DOHH2 (cell line): ENCODE results near the gene SHB.

Experiments
- H3F3A ChIP-seq: fragments of 200-600 bp; sonication (generic), shearing (Covaris generic); 2 replicates; pipeline ENCODE4 v1.6.0; 2016; ENCODE audit warnings: antibody characterized with exemption, mild to moderate bottlenecking; ENCODE audit not compliant: control insufficient read depth, insufficient read depth
- H3K27ac ChIP-seq: fragments of 200-600 bp; sonication (generic); 2 replicates; pipeline ENCODE4 v1.5.1; 2014; ENCODE audit warnings: low read depth, mild to moderate bottlenecking, low read length, moderate library complexity
- H3K27me3 ChIP-seq: fragments of 200-600 bp; sonication (generic); 2 replicates; pipeline ENCODE4 v1.6.1; 2014; ENCODE audit warnings: mild to moderate bottlenecking, low read length, mixed read lengths; ENCODE audit not compliant: control insufficient read depth
- H3K36me3 ChIP-seq: fragments of 200-600 bp; sonication (generic); 2 replicates; pipeline ENCODE4 v1.6.1; 2014; ENCODE audit warnings: mild to moderate bottlenecking, low read length, moderate library complexity, mixed read lengths; ENCODE audit not compliant: control insufficient read depth
- H3K4me1 ChIP-seq: fragments of 200-600 bp; sonication (generic); 2 replicates; pipeline ENCODE4 v1.6.1; 2014; ENCODE audit warnings: mild to moderate bottlenecking, low read length, mixed read lengths; ENCODE audit not compliant: control insufficient read depth
- H3K4me2 ChIP-seq: fragments of 200-600 bp; sonication (generic); 2 replicates; pipeline ENCODE4 v1.6.0; 2014; ENCODE audit warnings: mild to moderate bottlenecking, low read length, moderate library complexity
- H3K4me3 ChIP-seq: fragments of 200-600 bp; sonication (generic); 2 replicates; pipeline ENCODE4 v1.5.1; 2014; ENCODE audit warnings: mild to moderate bottlenecking, low read length, mixed read lengths
- H3K79me2 ChIP-seq: fragments of 200-600 bp; sonication (generic); 2 replicates; pipeline ENCODE4 v1.6.1; 2014; ENCODE audit warnings: mild to moderate bottlenecking, low read length, mixed read lengths; ENCODE audit not compliant: control insufficient read depth
- H3K9me2 ChIP-seq: fragments of 200-600 bp; sonication (generic); replicated peaks from 2 replicates; pipeline ENCODE4 v1.6.1; 2014; ENCODE audit warnings: mild to moderate bottlenecking, low read length, mixed read lengths; ENCODE audit not compliant: control insufficient read depth
- H3K9me3 ChIP-seq: fragments of 200-600 bp; sonication (generic); 2 replicates; pipeline ENCODE4 v1.6.1; 2014; ENCODE audit warnings: antibody characterized with exemption, low read length, mixed read lengths; ENCODE audit not compliant: control insufficient read depth, insufficient read depth
- H4K20me1 ChIP-seq: fragments of 200-600 bp; sonication (generic); 2 replicates; pipeline ENCODE4 v1.6.0; 2014; ENCODE audit warnings: low read depth, mild to moderate bottlenecking, antibody characterized with exemption, low read length, moderate library complexity; ENCODE audit not compliant: control insufficient read depth, insufficient read depth
- EZH2phosphoT487 ChIP-seq: fragments of 200-600 bp; sonication (generic); IDR thresholded peaks from 2 replicates; pipeline ENCODE4 v1.6.1; 2017; ENCODE audit warnings: borderline replicate concordance, mild to moderate bottlenecking, antibody characterized with exemption, low read length, moderate library complexity, mixed read lengths
- TF ChIP-seq, protein P1 (sequence below): fragments of 200-600 bp; sonication (generic); IDR thresholded peaks from one replicate; pipeline ENCODE4 v1.5.1; 2014; ENCODE audit warnings: antibody characterized with exemption, mild to moderate bottlenecking, low read depth, low read length; ENCODE audit not compliant: poor library complexity, severe bottlenecking

SHB gene

DNA sequence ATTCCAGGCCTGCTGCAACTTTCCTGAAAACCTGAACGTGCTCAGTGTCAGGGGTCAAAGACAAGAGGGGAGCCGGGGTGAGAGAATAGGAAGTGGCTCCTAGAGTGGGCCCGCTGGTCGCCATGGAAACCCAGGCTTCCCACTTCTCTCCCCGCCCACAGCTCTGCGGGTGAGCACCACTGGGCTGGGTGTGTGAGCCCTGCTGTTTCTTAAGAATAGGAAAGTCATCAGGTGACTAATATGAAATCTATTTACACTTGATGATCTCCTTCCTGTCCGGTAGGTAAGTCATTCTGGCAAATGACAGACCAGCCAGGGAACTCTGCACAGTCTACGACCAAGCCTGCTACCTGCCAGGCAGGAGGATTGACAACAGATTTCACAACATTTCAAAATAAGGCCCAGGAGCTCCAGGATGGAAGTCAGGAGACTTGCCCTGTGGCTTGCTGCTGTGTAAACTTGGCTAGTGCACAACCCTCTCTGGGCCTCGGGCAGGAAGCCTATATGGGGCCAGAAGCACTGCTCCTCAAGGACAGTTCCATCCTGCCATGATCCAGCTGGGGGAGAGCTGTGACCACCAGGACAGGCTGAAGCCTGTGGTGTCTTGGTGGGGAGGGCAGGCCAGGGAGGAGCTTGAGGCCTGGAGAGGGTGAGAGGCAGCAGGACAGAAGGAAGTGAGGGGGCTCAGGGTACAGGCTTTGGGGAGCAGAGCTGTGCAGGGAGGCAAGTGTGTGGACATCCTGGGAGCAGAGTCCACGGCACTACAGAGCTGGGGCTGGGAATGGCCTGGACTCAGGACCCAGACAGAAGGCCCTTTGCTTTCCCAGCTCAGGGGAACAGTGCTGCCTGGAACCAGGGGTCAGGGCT, 60.6 kb downstream of the SHB start:
- no peaks in the 10 kb centered on the region for H3K27me3 ChIP-seq
- H3K9me3 ChIP-seq = no peaks in the 10 kb centered on the region
- TF ChIP-seq, protein P1, sequence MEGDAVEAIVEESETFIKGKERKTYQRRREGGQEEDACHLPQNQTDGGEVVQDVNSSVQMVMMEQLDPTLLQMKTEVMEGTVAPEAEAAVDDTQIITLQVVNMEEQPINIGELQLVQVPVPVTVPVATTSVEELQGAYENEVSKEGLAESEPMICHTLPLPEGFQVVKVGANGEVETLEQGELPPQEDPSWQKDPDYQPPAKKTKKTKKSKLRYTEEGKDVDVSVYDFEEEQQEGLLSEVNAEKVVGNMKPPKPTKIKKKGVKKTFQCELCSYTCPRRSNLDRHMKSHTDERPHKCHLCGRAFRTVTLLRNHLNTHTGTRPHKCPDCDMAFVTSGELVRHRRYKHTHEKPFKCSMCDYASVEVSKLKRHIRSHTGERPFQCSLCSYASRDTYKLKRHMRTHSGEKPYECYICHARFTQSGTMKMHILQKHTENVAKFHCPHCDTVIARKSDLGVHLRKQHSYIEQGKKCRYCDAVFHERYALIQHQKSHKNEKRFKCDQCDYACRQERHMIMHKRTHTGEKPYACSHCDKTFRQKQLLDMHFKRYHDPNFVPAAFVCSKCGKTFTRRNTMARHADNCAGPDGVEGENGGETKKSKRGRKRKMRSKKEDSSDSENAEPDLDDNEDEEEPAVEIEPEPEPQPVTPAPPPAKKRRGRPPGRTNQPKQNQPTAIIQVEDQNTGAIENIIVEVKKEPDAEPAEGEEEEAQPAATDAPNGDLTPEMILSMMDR = no peak
- no peak for TF ChIP-seq EZH2phosphoT487
- H3F3A ChIP-seq = no peaks in the 10 kb centered on the region
- no peak overlapping the region for H3K4me3 ChIP-seq
- no peaks in the 10 kb centered on the region for H3K79me2 ChIP-seq
- peaks cover 11% of the 10 kb centered on the region for H3K4me1 ChIP-seq
- no peaks in the 10 kb centered on the region for H3K36me3 ChIP-seq
- H3K27ac ChIP-seq = no peak overlapping the region
- peak overlapping the region; percentile 27 for H3K4me2 ChIP-seq
- H3K9me2 ChIP-seq = no peaks in the 10 kb centered on the region
- no peaks in the 10 kb centered on the region for H4K20me1 ChIP-seq

- H3K36me3 ChIP-seq = no peaks in the 10 kb centered on the region
- no peak overlapping the region for H3K4me3 ChIP-seq
- no peaks in the 10 kb centered on the region for H3F3A ChIP-seq
- no peaks in the 10 kb centered on the region for H3K9me3 ChIP-seq
- H4K20me1 ChIP-seq = no peaks in the 10 kb centered on the region
- H3K79me2 ChIP-seq = no peaks in the 10 kb centered on the region
- no peak overlapping the region for H3K4me2 ChIP-seq
- no peaks in the 10 kb centered on the region for H3K9me2 ChIP-seq
- no peak for TF ChIP-seq EZH2phosphoT487
- TF ChIP-seq, protein P1 = no peak
- H3K27ac ChIP-seq = no peak overlapping the region
- no peaks in the 10 kb centered on the region for H3K27me3 ChIP-seq
- H3K4me1 ChIP-seq = peaks cover 11% of the 10 kb centered on the region
Observed at GRCh38 chr9:38007016-38007415, 62.0 kb downstream of the SHB start.

DNA sequence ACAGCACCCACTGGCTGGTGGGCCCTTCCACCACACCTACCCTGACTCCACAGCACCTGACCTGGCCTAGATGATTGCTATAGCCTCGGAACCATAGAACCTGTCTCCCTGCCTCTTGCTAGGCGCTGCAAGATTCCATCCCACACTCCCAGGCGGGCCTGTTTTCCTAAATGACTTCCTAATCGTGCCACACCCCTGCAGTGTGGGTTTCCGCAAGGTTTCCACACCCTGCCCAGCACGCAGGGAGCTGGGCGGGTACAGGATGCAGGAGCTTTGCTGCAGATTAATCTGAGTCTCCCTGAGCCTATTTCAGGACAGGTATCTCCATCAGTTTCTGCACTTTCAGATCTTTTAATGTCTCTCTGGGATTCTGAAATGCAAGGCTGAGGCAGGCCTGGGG, 62.9 kb downstream of the SHB start:
- TF ChIP-seq, protein P1 = no peak
- no peak for TF ChIP-seq EZH2phosphoT487
- no peaks in the 10 kb centered on the region for H3K79me2 ChIP-seq
- no peaks in the 10 kb centered on the region for H3K9me3 ChIP-seq
- H3K4me3 ChIP-seq = no peak overlapping the region
- H3K27me3 ChIP-seq = no peaks in the 10 kb centered on the region
- H3K4me2 ChIP-seq = no peak overlapping the region
- no peaks in the 10 kb centered on the region for H3F3A ChIP-seq
- H3K27ac ChIP-seq = no peak overlapping the region
- H4K20me1 ChIP-seq = no peaks in the 10 kb centered on the region
- no peaks in the 10 kb centered on the region for H3K36me3 ChIP-seq
- H3K9me2 ChIP-seq = no peaks in the 10 kb centered on the region
- peaks cover 11% of the 10 kb centered on the region for H3K4me1 ChIP-seq
